ENCODE data around the gene UTP14A. TPM values are rescaled to one million over a fixed set of nuclear protein-coding genes. Genes with fewer than 3 reads are reported as not detected.

The UTP14A gene
- total RNA-seq, 2 experiments from 2014 or later: 8.8 to 9.8 TPM

DNA sequence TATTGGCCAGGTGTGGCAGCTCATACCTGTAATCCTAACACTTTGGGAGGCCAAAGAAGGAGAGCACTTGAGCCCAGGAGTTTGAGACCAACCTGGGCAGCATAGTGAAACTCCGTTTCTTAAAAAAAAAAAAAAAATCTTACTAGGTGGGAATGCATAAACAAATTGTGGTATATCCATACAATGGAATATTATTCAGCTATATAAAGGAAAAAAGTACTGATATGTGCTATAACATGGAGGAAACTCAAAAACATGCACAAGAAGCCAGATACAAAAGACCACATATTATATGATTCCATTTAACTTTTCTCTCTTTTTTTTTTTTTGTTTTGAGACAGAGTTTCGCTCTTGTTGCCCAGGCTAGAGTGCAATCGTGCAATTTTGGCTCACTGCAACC is 63.0 kb downstream of the UTP14A start:
- H3K9me3 Mint-ChIP-seq: no peaks in the 10 kb centered on the region
- no peak overlapping the region for H3K27ac Mint-ChIP-seq
- no peak overlapping the region for H3K4me3 Mint-ChIP-seq
- Histone ChIP-seq H3K27me3 (ENCODE audit: control insufficient read depth in 1 of 2, insufficient read depth in 2 of 2, low read length in 2 of 2) (no peaks in the 10 kb centered on the region), H3K27ac (ENCODE audit: low read depth in 1 of 2, low read length in 2 of 2) (no peak overlapping the region), H3K36me3 (ENCODE audit: insufficient read depth, low read length) (no peaks in the 10 kb centered on the region), H3K4me3 (ENCODE audit: low read length) (no peak overlapping the region), H3K9me3 (ENCODE audit: control insufficient read depth in 1 of 2, insufficient read depth in 1 of 2, low read length in 2 of 2) (no peaks in the 10 kb centered on the region), H3K4me1 (ENCODE audit: insufficient read depth, low read length) (no peaks in the 10 kb centered on the region)
- POLR2A ChIA-PET: no interaction called here
- DNase-seq (no peak), ATAC-seq (ENCODE audit: poor library complexity) (no peak)
- no peak for TF ChIP-seq CTCF (IDR thresholded peaks at IDR 0.05)
- CTCF ChIA-PET: no interaction called here
- H3K4me1 Mint-ChIP-seq (ENCODE audit: low read depth): no peaks in the 10 kb centered on the region
- intact Hi-C loops (cut with DNase I, micrococcal nuclease): no loop called here
- no peaks in the 10 kb centered on the region for H3K27me3 Mint-ChIP-seq
- H3K36me3 Mint-ChIP-seq (ENCODE audit: low read depth): no peaks in the 10 kb centered on the region

GRCh38 chrX:129976441-129976840 is 70.5 kb downstream of the UTP14A start:
- Histone ChIP-seq H3K9me3 (ENCODE audit: control insufficient read depth in 1 of 2, insufficient read depth in 1 of 2, low read length in 2 of 2) (no peaks in the 10 kb centered on the region), H3K36me3 (ENCODE audit: insufficient read depth, low read length) (no peaks in the 10 kb centered on the region), H3K4me3 (ENCODE audit: low read length) (no peak overlapping the region), H3K4me1 (ENCODE audit: insufficient read depth, low read length) (peaks cover 19% of the 10 kb centered on the region), H3K27ac (ENCODE audit: low read depth in 1 of 2, low read length in 2 of 2) (no peak overlapping the region), H3K27me3 (ENCODE audit: control insufficient read depth in 1 of 2, insufficient read depth in 2 of 2, low read length in 2 of 2) (no peaks in the 10 kb centered on the region)
- TF ChIP-seq CTCF (IDR thresholded peaks at IDR 0.05): no peak
- ATAC-seq (ENCODE audit: poor library complexity): no peak
- peaks cover 20% of the 10 kb centered on the region for H3K4me1 Mint-ChIP-seq (ENCODE audit: low read depth)
- no peaks in the 10 kb centered on the region for H3K27me3 Mint-ChIP-seq
- intact Hi-C loops (cut with DNase I, micrococcal nuclease): no loop called here
- no peaks in the 10 kb centered on the region for H3K36me3 Mint-ChIP-seq (ENCODE audit: low read depth)
- H3K9me3 Mint-ChIP-seq: no peaks in the 10 kb centered on the region
- no peak overlapping the region for H3K27ac Mint-ChIP-seq
- POLR2A ChIA-PET: interaction anchor here (1.0 kb wide), 1 partner anchor 15 kb away, joined by 3 read pairs; no protein-coding TSS in a partner anchor
- no peak overlapping the region for H3K4me3 Mint-ChIP-seq
- CTCF ChIA-PET: interaction anchor here (0.6 kb wide), 1 partner anchor 229 kb away, joined by 4 read pairs; no protein-coding TSS in a partner anchor
- DNase-seq: no peak

Other genes starting within 250 kb of the UTP14A start
- gene XPNPEP2, start 167.2 kb upstream of the UTP14A start, total RNA-seq: under 1 TPM; 0.16 to 0.17 TPM
- 10 to 100 TPM; 69.0 to 70.8 TPM for gene SASH3, start 126.2 kb upstream of the UTP14A start, total RNA-seq
- 1 to 10 TPM; 3.0 to 4.1 TPM for gene ZDHHC9, start 62.3 kb upstream of the UTP14A start, total RNA-seq
- 1 to 10 TPM; 3.4 to 3.5 TPM for gene BCORL1, start 76.5 kb downstream of the UTP14A start, total RNA-seq
- gene ELF4, start 204.3 kb downstream of the UTP14A start, total RNA-seq: 10 to 100 TPM; 17.3 to 17.4 TPM

Data from CD4-positive, alpha-beta T cell (primary cell).